Tibial nerve (tissue), 3 donors: ENCODE results near the gene LCA5.

ENCODE experiments used
- POLR2A ChIP-seq, 2 donors: fragments of 450-650 bp; IDR thresholded peaks; one replicate each; pipeline ENCODE4 v1.6.1; 2017; ENCODE audit warnings: antibody characterized with exemption in 2 of 2, mild to moderate bottlenecking in 2 of 2, moderate library complexity in 2 of 2
- TF ChIP-seq, protein P1 (sequence below), 5 experiments: fragments of 200-600 bp in 3 of 5; fragments of 450-650 bp in 2 of 5; sonication (generic) in 3 of 5; IDR thresholded peaks; one replicate each; pipeline ENCODE4 v1.5.1; 2016 to 2019; ENCODE audit warnings: antibody characterized with exemption in 5 of 5, mild to moderate bottlenecking in 3 of 5, moderate library complexity in 2 of 5

DNA sequence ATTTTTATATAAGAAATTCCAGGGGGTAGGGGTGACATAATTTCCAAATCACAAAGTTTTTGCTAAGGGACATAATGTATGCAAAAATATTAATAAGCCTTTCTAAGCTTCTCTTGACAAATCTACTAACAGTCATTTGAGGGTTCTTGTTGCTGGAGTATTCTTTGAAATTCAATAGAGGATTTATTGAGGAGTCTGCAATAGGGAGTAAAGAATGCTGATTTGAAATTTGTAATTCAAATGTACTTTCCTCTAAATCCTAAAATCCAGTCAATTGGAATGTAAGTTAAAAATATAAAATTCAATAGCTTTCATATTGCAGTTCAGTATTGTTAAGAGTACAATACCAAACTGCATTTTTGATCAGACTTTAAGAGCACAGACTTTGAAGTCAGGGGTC is 17.1 kb upstream of the LCA5 start:
- TF ChIP-seq, protein P1, sequence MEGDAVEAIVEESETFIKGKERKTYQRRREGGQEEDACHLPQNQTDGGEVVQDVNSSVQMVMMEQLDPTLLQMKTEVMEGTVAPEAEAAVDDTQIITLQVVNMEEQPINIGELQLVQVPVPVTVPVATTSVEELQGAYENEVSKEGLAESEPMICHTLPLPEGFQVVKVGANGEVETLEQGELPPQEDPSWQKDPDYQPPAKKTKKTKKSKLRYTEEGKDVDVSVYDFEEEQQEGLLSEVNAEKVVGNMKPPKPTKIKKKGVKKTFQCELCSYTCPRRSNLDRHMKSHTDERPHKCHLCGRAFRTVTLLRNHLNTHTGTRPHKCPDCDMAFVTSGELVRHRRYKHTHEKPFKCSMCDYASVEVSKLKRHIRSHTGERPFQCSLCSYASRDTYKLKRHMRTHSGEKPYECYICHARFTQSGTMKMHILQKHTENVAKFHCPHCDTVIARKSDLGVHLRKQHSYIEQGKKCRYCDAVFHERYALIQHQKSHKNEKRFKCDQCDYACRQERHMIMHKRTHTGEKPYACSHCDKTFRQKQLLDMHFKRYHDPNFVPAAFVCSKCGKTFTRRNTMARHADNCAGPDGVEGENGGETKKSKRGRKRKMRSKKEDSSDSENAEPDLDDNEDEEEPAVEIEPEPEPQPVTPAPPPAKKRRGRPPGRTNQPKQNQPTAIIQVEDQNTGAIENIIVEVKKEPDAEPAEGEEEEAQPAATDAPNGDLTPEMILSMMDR (IDR thresholded peaks at IDR 0.05) = no peak
- no peak for TF ChIP-seq POLR2A (IDR thresholded peaks at IDR 0.05)
